HG02642 (cell line): Measurements from ENCODE around the gene PARD6B.
"Not testable (repeated sequence)": the region's sequence is repeated elsewhere in the genome, so short reads cannot be mapped to it uniquely, and the experiment has no call there.

Source experiments
- ATAC-seq: cut with Tn5 transposase; IDR thresholded peaks from one replicate; pipeline ENCODE4 v1.9.1; 2021; ENCODE audit warnings: mild to moderate bottlenecking; ENCODE audit not compliant: unreplicated experiment, poor library complexity

The PARD6B gene

DNA sequence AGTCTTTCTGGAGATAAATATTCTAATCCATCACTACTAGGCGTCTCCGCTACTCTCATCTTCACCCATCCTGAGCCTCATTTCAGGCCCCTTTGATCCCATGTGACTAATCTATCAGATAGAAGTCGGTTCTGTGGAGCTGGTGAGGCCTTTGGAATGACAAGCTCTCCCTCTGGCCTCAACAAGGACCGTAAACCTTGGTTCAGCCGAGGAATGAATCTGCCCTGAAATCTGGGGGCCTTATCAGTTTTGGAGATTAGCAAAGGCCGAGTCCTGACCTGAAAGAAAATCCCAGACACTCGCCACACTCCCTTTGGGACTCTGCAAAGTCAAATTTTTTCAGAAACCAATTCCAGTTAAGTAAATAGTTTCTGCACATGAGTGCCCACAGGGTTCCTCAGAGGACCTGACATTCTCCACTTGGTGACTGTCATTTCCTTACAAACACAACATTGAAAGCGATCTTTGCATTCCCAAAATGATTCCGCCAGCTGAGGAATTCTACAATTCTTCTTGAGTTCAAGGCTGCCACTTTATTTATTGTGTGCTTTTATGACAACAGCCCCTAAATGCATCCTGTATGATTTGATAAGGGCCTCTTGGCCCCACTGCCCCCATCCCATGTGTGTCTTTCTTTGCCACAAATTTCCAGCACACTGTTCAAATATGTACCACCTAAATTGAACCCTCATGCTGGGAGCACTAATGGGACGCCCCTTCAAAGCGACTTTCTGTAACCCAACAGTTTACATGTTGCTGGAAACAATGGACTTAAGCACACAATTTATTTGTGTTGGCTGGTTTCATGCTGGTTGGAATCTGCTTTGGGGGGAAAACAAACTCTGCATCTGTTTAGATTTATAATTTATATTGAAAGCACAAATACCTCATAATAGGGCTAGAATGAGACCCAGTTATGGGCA is 30.1 kb upstream of the PARD6B start:
- ATAC-seq = no peak

DNA sequence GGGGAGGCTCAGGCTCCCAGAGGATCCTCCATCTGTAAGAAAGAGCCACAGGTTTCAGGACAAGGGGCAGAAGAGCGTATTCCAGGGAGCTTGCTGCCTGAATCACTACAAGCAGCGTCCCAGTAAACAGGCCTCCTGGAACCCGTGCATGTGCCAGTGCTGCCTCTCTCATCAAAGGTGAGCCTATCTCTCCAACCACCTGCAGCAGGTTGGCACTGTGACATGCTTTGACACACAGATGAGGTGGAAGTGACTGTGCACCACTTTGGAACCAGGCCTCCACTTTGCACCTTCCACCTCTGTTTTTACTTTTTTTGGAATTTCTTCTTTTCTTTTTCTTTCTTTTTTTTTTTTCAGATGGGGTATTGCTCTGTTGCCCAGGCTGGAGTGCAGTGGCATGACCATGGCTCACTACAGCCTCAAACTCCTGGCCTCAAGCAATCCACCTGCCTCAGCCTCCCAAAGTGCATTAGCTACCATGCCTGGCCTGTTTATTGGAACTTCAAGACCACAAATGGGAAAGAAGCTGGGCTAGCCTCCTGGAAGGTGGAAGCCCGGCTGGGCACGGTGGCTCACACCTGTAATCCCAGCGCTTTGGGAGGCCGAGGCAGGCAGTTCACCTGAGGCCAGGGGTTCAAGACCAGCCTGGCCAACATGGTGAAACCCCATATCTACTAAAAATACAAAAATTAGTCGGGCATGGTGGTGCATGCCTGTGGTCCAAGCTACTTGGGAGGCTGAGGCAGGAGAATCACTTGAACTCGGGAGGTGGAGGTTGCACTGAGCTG is 27.5 kb upstream of the PARD6B start:
- ATAC-seq = not testable (repeated sequence)

DNA sequence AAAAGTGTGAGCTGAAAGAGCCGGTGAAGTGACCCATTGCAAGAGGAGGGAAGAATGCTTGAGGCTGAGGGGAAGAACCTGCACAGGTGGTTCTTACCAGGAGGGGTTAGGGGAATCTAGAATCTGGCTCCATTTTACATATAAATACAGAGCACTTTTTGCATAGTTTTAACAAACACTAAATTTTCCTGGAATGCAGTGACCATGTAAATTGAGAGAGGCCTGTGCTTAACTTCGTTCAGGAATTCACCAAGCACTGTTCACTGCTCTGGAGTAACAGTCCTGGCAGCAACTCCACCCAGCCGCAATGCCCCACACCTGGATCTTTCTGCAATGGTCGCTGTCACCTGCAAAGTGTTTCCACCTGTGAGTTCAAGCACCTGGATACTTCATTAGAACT is 26.9 kb upstream of the PARD6B start:
- ATAC-seq = no peak

DNA sequence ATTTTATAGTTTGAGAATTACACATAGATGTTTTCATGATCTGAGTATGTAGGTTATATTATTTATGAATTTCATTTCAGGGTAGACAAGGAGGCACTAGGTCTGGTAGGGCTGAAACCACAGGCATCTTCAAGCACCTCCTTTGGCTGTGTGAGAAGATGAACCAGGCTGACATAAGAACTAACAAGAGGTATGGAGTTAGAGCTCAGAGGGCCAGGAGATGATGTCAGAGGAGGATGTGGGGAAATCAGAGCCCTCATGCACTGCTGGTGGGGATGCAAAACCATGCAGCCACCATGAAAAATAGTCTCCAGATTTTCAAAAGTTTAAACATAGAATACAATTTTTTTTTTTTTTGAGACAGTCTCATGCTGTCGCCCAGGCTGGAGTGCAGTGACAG is 26.4 kb upstream of the PARD6B start:
- no peak for ATAC-seq

DNA sequence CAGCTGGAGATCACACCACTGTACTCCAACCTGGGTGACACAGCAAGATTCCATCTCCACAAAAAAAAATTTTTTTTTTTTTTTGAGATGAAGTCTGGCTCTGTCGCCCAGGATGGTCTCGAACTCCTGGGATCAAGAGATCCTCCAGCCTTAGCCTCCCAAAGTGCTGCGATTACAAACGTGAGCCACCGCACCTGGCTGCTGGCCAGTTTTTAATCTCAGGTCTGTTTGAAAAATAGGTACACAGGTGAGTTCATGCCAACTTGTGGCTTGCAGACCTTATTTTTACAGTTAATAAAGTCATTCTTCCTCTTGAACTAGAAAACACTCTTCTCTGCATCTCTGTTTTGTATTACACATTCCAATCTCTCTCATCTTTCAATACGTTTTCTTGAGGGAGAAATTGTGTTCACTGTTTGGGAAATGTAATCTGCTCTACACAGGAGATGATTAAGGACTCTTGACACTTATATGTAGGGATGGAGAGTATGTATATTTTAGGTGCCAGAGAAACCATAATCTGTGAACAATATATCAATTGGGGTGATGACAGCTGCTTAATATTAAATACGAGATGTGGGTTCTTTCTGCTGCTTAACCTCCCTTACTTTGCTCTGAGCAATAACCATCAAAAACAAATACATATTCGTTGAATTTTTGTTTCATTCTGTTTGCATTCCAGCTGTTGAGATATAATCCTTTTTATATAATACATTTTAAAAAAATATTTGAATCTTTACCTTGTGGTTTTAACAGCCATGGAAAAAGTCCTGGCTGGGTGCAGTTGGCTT is 22.3 kb upstream of the PARD6B start:
- no peak for ATAC-seq

DNA sequence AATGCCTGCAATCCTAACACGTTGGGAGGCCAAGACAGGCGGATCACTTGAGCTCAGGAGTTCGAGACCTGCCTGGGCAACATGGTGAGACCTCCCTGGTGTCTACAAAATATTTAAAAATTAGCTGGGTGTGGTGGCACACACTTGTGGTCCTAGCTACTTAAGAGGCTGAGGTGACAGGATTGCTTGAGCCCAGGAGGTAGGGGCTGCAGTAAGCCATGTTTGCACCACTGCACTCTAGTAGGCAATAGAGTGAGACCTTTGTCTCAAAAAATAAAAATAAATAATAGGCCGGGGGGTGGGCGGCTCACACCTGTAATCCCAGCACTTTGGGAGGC is 21.8 kb upstream of the PARD6B start:
- ATAC-seq = no peak

DNA sequence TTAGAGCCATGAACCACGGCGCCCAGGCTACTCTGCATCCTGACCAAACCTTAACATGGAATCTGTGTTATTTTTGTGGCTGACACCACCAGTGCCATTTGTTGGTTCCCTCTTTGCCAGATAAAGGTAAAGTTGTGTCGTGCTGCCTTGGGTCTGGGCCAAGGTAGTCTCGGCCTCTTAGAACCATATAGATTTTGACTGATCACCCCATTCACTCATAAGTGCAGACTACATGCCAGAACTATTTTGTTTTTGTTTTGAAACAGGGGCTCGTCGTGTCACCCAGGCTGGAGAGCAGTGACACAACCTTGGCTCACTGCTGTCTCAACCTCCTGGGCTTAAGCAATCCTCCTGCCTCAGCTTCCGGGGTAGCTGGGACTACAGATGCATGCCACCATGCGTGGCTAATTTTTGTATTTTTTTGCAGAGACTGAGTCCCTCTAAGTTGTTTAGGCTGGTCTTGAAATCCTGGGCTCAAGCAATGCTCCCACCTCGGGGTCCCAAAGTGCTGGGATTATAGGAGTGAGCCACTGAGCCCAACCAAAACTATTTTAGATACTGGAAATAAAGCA is 20.8 kb upstream of the PARD6B start:
- ATAC-seq = no peak

DNA sequence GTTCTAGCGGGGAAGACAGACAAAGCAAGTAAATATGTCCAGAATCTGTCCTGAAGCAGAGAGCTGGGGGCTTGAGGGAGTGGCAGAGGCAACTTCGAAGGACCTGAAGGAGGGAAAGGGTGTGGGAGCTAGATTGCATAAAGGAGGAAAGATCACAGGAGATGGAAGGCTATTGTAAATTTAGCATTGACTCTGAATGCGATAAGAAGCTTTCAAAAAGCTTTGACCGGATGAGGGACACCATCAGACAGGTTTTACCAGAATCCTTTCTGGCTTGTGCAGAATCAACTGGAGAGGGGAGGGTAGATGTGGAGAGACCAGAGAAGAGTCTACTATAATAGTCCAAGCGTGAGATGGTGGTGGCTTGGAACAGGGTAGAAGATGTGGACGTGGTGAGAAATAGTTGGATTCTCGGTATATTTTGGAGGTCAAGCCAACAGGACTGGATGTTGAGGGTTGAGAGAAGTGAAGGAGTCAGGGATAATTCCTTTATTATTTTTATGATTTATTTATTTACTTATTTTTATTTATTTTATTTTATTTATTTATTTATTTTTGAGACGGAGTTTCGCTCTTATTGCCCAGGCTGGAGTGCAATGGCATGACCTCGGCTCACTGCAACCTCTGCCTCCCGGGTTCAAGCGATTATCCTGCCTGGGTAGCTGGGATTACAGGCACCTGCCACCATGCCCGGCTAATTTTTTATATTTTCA is 20.1 kb upstream of the PARD6B start:
- no peak for ATAC-seq

DNA sequence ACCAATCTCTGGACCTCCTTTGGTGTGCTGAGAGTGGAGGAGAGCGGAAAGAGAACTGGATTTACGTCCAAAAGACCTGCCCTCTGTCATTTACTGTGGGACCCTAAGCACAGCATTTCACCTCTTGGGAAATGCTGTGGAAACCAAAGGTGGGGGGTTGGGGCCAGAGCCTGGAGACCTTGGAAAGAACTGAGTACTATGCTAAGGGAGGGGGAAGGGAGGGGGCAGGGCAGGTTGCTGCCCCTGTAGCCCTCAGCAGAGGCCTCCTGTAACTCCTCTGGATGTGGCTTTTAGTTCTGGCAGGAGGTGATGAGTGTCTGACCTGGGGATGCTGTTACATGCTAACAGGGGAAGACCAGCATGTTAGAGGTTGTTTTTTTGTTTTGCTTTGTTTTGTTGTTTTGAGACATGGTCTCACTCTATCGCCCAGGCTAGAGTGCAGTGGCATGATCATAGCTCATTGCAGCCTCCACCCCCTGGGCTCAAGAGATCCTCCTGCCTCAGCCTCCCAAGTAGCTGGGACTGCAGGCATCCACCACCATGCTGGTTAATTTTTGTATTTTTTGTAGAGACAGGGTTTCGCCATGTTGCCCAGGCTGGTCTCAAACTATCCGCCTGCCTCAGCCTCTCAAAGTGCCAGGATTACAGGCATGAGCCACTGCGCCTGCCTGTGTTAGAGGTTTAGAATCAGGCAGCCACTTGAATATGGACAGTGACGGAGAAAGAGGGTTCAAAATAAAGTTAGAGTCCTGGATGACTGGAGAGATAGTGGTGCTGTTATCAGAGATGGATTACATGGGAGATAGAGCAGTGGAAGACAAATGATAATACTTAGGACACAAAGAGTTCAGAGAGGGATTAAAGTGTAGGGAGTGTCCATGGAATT is 18.4 kb upstream of the PARD6B start:
- ATAC-seq = no peak

DNA sequence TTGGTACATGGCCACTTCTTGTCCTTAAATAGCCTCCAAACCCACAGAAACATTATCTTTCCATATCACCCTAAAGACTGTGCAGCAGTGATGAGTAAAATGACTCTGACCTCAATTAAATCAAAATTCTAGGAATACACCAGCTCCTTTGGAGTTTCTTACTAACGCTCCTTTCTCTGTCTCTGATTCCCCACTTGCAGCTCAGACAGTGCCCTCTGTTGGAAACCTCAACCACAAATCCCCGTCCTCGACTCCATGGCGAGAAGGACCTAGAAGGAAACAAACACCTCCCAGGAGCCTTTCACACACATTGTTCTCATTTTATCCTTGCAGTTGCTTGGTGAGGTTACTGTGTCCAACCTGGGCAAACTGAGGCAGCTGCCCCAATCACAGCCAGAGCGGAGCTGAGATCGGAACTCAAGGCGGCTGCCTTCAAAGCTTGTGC is 17.7 kb upstream of the PARD6B start:
- no peak for ATAC-seq

DNA sequence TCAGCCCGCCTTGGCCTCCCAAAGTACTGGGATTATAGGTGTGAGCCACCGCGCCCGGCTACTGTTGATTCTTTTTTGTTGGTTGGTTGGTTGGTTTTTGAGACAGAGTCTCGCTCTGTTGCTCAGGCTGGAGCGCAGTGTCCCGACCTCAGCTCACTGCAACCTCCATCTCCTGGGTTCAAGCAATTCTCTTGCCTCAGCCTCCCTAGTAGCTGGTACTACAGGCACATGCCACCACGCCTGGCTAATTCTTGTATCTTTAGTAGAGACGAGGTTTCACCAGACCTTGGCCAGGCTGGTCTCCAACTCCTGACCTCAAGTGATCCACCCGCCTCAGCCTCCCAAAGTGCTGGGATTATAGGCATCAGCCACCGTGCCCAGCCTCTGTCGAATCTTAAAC is 17.0 kb upstream of the PARD6B start:
- ATAC-seq = not testable (repeated sequence)

DNA sequence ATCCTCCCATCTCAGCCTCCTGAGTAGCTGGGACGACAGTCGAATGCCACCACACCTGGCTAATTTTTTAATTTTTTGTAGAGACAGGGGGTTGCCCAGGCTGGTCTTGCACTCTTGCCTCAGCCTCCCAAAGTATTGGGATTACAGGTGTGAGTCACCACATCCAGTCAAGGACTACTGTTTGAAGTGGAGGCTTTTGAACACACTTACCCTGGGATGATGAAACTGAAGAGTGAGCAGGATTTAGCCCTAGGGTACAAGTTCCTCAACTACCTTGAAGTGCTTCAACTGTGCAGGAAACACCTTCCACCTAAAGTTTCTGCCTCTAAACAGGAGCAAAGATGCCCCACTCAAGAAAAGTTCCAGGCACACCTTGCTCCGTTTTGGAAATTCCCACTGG is 15.7 kb upstream of the PARD6B start:
- no peak for ATAC-seq

DNA sequence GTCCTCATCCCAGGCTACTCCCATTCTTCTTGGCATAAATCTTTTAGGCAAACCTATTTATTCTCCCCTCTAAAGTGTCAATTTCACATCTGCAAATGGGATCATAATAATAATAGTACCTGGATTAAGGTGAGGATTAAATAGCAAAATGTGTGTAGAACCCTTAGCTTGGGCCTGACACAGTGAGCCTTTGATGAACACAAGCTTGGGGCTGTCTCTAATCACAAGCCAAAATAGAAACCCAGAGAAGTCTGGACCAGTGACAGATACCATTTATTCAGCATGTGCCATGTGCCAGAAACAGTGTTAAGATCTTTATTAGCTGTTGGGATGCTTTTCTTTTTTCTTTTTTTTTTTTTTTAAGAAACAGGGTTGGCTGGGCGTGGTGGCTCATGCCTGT is 14.9 kb upstream of the PARD6B start:
- ATAC-seq = no peak

DNA sequence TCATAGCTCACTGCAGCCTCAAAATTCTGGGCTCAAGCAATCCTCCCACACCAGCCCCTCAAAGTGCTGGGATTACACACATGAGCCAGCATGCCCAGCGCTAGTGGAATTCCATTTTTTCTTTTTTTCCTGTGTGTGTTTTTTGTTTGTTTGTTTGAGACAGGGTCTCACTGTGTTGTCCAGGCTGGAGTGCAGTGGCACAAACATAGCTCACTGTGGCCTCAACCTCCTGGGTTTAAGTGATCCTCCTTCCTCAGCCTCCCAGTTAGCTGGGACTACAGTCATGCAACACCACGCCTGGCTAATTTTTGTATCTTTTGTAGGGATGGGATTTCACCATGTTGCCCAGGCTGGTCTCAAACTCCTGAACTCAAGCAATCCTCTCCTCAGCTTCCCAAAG is 14.1 kb upstream of the PARD6B start:
- ATAC-seq = no peak

DNA sequence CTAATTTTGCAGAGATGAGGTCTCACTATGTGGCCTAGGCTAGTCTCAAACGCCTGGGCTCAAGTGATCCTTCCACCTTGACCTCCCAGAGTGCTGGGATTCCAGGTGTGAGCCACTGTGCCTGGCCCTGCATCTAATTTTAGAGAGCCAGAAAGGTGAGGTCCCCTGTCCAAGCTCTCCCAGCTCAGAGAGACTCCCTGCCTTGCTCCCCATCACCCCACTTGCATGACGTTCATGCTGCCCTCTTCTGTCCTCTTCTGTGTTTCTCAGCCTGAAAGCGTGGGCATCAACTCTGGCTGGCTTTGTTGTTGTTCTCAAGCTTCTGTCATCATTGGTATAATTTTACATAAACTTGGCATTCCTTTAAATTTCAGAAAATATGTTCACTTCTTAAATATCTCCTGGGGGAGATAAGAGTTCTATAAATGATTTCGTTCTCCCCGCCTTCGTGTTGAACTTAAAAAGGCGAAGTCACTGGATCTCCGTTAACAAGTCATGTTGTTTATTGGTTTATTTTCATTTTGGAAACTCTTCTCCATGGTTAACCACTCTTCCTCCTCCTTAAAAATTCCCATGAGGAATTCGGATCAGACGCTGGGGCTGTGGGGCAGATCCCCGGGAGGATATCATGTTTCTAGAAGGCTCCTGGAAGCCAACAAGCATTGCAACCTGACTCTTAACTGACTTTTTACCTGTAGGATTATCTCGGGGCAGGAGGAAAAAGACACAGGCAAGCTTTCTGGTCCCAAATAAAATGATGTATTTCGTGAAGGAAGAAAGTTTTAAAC is 13.2 kb upstream of the PARD6B start:
- no peak for ATAC-seq

DNA sequence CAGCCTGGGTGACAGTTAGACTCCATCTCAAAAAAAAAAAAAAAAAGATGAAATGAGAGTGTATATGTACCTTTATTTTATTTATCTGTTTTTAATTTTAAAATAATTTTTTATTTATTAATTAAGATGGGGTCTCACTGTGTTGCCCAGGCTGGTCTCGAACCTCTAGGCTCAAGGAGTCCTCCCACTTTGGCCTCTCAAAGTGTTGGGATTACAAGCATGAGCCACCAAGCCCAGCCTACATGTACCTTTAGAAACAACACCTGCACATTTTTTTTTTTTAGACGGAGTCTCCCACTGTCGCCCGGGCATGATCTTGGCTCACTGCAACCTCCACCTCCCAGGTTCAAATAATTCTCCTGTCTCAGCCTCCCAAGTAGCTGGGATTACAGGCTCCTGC is 12.1 kb upstream of the PARD6B start:
- ATAC-seq = no peak

DNA sequence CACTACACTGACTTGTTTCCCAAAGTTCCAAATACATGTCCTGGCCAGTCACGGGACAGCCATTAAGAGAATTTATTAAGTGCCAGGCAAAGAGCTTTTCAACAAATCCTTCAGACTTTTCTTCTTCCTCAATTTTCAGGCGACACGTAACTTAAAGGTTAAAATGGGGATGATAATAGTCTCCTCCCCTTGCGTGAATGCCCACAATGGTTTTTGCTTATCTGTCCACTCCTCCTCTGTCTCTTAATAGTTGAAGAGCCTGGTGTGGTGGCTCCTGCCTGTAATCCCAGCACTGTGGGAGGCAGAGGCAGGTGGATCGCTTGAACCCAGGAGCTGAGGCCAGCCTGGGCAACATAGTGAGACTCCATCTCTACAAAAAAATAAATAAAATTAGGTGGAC is 11.4 kb upstream of the PARD6B start:
- ATAC-seq = no peak

DNA sequence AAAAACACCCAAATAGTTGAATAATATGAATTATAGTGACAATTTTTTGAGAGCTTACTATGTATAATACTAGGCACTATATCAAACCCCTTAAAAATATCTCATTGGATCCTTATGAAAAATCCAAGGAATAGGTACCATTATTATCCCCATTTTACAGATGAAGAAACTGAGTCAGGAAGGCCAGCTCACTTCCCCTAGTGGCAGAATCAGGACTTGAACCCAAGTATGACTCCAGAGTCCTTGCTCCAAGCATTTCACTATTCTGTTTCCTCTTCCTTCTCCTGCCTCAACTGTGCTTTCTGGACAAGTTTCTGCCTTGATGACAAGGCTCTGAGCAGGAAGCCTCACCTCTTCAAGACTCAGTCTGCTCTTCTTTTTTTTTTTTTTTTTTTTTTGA is 10.8 kb upstream of the PARD6B start:
- ATAC-seq = no peak
